GM18502 (cell line): ENCODE results near the gene TMEM135.
A peak's percentile ranks its signal among the peaks of the same experiment; 100 is the strongest.

Experiments
- ATAC-seq: cut with Tn5 transposase; IDR thresholded peaks from one replicate; pipeline ENCODE4 v1.9.1; 2021; ENCODE audit warnings: mild to moderate bottlenecking; ENCODE audit not compliant: unreplicated experiment, poor library complexity

The TMEM135 gene

GRCh38 chr11:87329172-87329571 lies 291.4 kb downstream of the TMEM135 start:
- ATAC-seq: no peak

- ATAC-seq: no peak
Measured at GRCh38 chr11:87330187-87330601, 292.5 kb downstream of the TMEM135 start.

GRCh38 chr11:87331273-87331672 lies 293.5 kb downstream of the TMEM135 start:
- ATAC-seq: no peak

- no peak for ATAC-seq
Measured at GRCh38 chr11:87338046-87338639, 300.4 kb downstream of the TMEM135 start.

GRCh38 chr11:87339416-87339815 lies 301.7 kb downstream of the TMEM135 start:
- ATAC-seq: no peak

GRCh38 chr11:87347441-87347840 lies 309.7 kb downstream of the TMEM135 start:
- no peak for ATAC-seq

- no peak for ATAC-seq
Measured at GRCh38 chr11:87347854-87348253, 310.1 kb downstream of the TMEM135 start.

- no peak for ATAC-seq
Measured at GRCh38 chr11:87351676-87352075, 313.9 kb downstream of the TMEM135 start.

GRCh38 chr11:87352759-87353707 lies 315.3 kb downstream of the TMEM135 start:
- peak; percentile 97 for ATAC-seq

GRCh38 chr11:87353771-87354345 lies 316.1 kb downstream of the TMEM135 start:
- no peak for ATAC-seq

GRCh38 chr11:87355596-87355995 lies 317.9 kb downstream of the TMEM135 start:
- ATAC-seq: no peak

- no peak for ATAC-seq
Measured at GRCh38 chr11:87356428-87356827, 318.7 kb downstream of the TMEM135 start.

- no peak for ATAC-seq
Measured at GRCh38 chr11:87358461-87358860, 320.7 kb downstream of the TMEM135 start.

- no peak for ATAC-seq
Measured at GRCh38 chr11:87359401-87359800, 321.7 kb downstream of the TMEM135 start.

GRCh38 chr11:87361891-87362290 lies 324.2 kb downstream of the TMEM135 start:
- no peak for ATAC-seq

GRCh38 chr11:87366346-87366745 lies 328.6 kb downstream of the TMEM135 start:
- ATAC-seq: no peak

GRCh38 chr11:87366763-87367405 lies 329.1 kb downstream of the TMEM135 start:
- ATAC-seq: no peak

GRCh38 chr11:87368151-87368550 lies 330.4 kb downstream of the TMEM135 start:
- ATAC-seq: no peak

- no peak for ATAC-seq
Measured at GRCh38 chr11:87368858-87369480, 331.2 kb downstream of the TMEM135 start.

GRCh38 chr11:87369888-87370287 lies 332.2 kb downstream of the TMEM135 start:
- ATAC-seq: no peak
